Upper lobe of left lung (tissue), 6 donors: Measurements from ENCODE around the gene YPEL3. TPM values are rescaled to one million over a fixed set of nuclear protein-coding genes. Genes with fewer than 3 reads are reported as not detected.

Experiments used
- ATAC-seq, 2 donors: fragments of 200-7000 bp; cut with Tn5 transposase; one replicate each; pipeline ENCODE4 v1.9.1; 2022; ENCODE audit warnings: mild to moderate bottlenecking in 2 of 2, moderate library complexity in 2 of 2; ENCODE audit not compliant: low FRiP score in 2 of 2
- DNase-seq, 2 donors: peaks; one replicate each; pipeline ENCODE4 v3.0.0-alpha.2; 2019 to 2020
- H3K27ac ChIP-seq, 4 donors: fragments of 200-600 bp; sonication (generic); one replicate each; pipeline ENCODE4 v1.5.1; 2016 to 2019
- H3K27me3 ChIP-seq, 4 donors: fragments of 200-600 bp; sonication (generic); one replicate each; pipeline ENCODE4 v1.5.1; 2017 to 2019
- H3K36me3 ChIP-seq, 4 donors: fragments of 200-600 bp; sonication (generic); one replicate each; pipeline ENCODE4 v1.5.1; 2016 to 2019
- H3K4me1 ChIP-seq, 4 donors: fragments of 200-600 bp; sonication (generic); one replicate each; pipeline ENCODE4 v1.5.1; 2018 to 2019
- H3K4me3 ChIP-seq, 4 donors: fragments of 200-600 bp; sonication (generic); one replicate each; pipeline ENCODE4 v1.5.1; 2017 to 2019; ENCODE audit warnings: mild to moderate bottlenecking in 2 of 4, moderate library complexity in 1 of 4
- H3K9me3 ChIP-seq, 4 donors: fragments of 200-600 bp; sonication (generic); one replicate each; pipeline ENCODE4 v1.5.1; 2018 to 2019
- EP300 ChIP-seq, 4 donors: sonication (generic); formaldehyde crosslinking; IDR thresholded peaks; one replicate each; pipeline ENCODE4 v1.5.1; 2017; ENCODE audit warnings: antibody characterized with exemption in 4 of 4, control low read depth in 2 of 4
- POLR2A ChIP-seq, 4 donors: fragments of 450-650 bp; IDR thresholded peaks; one replicate each; pipeline ENCODE4 v1.5.1; 2016 to 2017; ENCODE audit warnings: antibody characterized with exemption in 4 of 4, mild to moderate bottlenecking in 2 of 4
- POLR2AphosphoS5 ChIP-seq, 2 donors: sonication (generic); formaldehyde crosslinking; IDR thresholded peaks; one replicate each; pipeline ENCODE4 v1.5.1; 2017; ENCODE audit warnings: antibody characterized with exemption in 2 of 2
- WGBS, 2 donors: methylation state at CpG; one replicate each; pipeline ENCODE4 v1.1.5; 2017 to 2018; 5-methylcytosine and 5-hydroxymethylcytosine counted together
- total RNA-seq, 6 donors: library from RNA; depleted of rRNA in 4 of 6; stranded (reverse); fragments of >200 nt in 4 of 6; gene quantifications; one replicate each; pipeline versions ENCODE4 v1.1.0 to v1.2.1, GENCODE V29; 2016 to 2021
- TF ChIP-seq, protein P1 (sequence below), 6 experiments: fragments of 450-650 bp in 4 of 6; fragments of 200-600 bp in 2 of 6; sonication (generic) in 2 of 6; IDR thresholded peaks; one replicate each; pipeline ENCODE4 v1.5.1; 2016 to 2019; ENCODE audit warnings: antibody characterized with exemption in 6 of 6
- donor health status: DM: no; HTN: no; CAD: no; lungs with moderate emphysema.
- donor health status: DM: no; HTN: yes; CAD: no; lungs with severe emphysema.

YPEL3 gene
- total RNA-seq, 6 donors from 2014 or later, result 81.5 to 228 (median 116) TPM

GRCh38 chr16:30137897-30138296 lies 41.9 kb upstream of the YPEL3 start:
- no peak overlapping the region for H3K27ac ChIP-seq
- H3K36me3 ChIP-seq, result no peaks in the 10 kb centered on the region
- H3K27me3 ChIP-seq, result no peaks in the 10 kb centered on the region
- TF ChIP-seq EP300 (IDR thresholded peaks at IDR 0.05) (no peak), POLR2A (IDR thresholded peaks at IDR 0.05) (no peak), POLR2AphosphoS5 (IDR thresholded peaks at IDR 0.05) (no peak)
- TF ChIP-seq, protein P1, sequence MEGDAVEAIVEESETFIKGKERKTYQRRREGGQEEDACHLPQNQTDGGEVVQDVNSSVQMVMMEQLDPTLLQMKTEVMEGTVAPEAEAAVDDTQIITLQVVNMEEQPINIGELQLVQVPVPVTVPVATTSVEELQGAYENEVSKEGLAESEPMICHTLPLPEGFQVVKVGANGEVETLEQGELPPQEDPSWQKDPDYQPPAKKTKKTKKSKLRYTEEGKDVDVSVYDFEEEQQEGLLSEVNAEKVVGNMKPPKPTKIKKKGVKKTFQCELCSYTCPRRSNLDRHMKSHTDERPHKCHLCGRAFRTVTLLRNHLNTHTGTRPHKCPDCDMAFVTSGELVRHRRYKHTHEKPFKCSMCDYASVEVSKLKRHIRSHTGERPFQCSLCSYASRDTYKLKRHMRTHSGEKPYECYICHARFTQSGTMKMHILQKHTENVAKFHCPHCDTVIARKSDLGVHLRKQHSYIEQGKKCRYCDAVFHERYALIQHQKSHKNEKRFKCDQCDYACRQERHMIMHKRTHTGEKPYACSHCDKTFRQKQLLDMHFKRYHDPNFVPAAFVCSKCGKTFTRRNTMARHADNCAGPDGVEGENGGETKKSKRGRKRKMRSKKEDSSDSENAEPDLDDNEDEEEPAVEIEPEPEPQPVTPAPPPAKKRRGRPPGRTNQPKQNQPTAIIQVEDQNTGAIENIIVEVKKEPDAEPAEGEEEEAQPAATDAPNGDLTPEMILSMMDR (IDR thresholded peaks at IDR 0.05), result no peak
- no peaks in the 10 kb centered on the region for H3K9me3 ChIP-seq
- WGBS, 2 donors, result 77 to 79% methylated on average over 8 of the region's 8 CpGs
- H3K4me3 ChIP-seq, result no peak overlapping the region
- ATAC-seq (peak in 1 of 2 donors; percentile 21), DNase-seq (no peak)
- peaks cover 0 to 12% (median 6%) of the 10 kb centered on the region in 4 donors for H3K4me1 ChIP-seq

DNA sequence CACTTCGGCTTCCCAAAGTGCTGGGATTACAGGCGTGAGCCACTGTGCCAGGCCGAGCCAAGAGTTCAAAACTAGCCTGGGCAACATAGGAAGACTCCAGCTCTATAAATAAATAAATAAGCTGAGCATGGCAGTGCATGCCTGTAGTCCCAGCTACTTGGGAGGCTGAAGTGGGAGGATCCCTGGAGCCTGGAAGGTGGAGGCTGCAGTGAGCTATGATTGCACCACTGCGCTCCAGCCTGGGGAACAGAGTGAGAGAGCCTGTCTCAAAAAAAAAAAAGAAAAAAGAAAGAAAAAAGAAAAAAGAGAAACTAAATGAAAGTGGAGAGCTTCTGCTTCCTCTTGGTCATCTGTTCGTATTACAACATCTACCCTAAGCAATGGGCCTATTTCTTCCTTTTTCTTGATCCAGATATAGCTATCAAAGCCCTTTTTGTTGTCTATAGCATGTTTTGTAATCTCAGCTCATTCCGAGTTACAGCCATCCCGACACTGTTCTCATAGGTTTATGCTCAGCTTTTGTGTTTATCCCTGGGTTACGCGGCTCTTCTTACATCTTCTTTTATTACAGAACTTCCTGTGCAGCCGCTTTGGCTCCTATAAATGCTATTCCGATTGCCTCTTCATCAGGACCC lies 41.1 kb upstream of the YPEL3 start:
- 62 to 72% methylated on average over 11 of the region's 11 CpGs for WGBS, 2 donors
- Histone ChIP-seq H3K4me3 (no peak overlapping the region), H3K27ac (peak overlapping the region in 2 of 4 donors; percentile 35 to 55), H3K36me3 (no peaks in the 10 kb centered on the region), H3K27me3 (no peaks in the 10 kb centered on the region), H3K4me1 (peaks cover 0 to 12% (median 6%) of the 10 kb centered on the region in 4 donors), H3K9me3 (no peaks in the 10 kb centered on the region)
- TF ChIP-seq POLR2AphosphoS5 (IDR thresholded peaks at IDR 0.05) (no peak), POLR2A (IDR thresholded peaks at IDR 0.05) (no peak), EP300 (IDR thresholded peaks at IDR 0.05) (no peak)
- TF ChIP-seq, protein P1 (IDR thresholded peaks at IDR 0.05), result no peak
- ATAC-seq, result peak in 1 of 2 donors; percentile 56
- no peak for DNase-seq

- Histone ChIP-seq H3K36me3 (no peaks in the 10 kb centered on the region), H3K9me3 (no peaks in the 10 kb centered on the region), H3K27ac (no peak overlapping the region), H3K4me3 (no peak overlapping the region), H3K27me3 (no peaks in the 10 kb centered on the region), H3K4me1 (peaks cover 0 to 3% (median 0%) of the 10 kb centered on the region in 4 donors)
- TF ChIP-seq, protein P1 (IDR thresholded peaks at IDR 0.05), result no peak
- TF ChIP-seq EP300 (IDR thresholded peaks at IDR 0.05) (no peak), POLR2A (IDR thresholded peaks at IDR 0.05) (no peak), POLR2AphosphoS5 (IDR thresholded peaks at IDR 0.05) (no peak)
- DNase-seq (no peak), ATAC-seq (no peak)
- WGBS, 2 donors, result 70 to 78% methylated on average over 3 of the region's 3 CpGs
These were observed 36.6 kb upstream of the YPEL3 start for GRCh38 chr16:30132591-30132990.

GRCh38 chr16:30131869-30132475 lies 36.0 kb upstream of the YPEL3 start:
- H3K27me3 ChIP-seq, result no peaks in the 10 kb centered on the region
- no peaks in the 10 kb centered on the region for H3K9me3 ChIP-seq
- H3K27ac ChIP-seq, result no peak overlapping the region
- 58 to 71% methylated on average over 4 of the region's 4 CpGs for WGBS, 2 donors
- H3K36me3 ChIP-seq, result no peaks in the 10 kb centered on the region
- no peak for DNase-seq
- TF ChIP-seq POLR2AphosphoS5 (IDR thresholded peaks at IDR 0.05) (no peak), EP300 (IDR thresholded peaks at IDR 0.05) (no peak), POLR2A (IDR thresholded peaks at IDR 0.05) (no peak)
- TF ChIP-seq, protein P1 (IDR thresholded peaks at IDR 0.05), result no peak
- no peak for ATAC-seq
- no peaks in the 10 kb centered on the region for H3K4me1 ChIP-seq
- no peak overlapping the region for H3K4me3 ChIP-seq
